ENCODE measurements around the gene SETD1B.
A peak's percentile ranks its signal among the peaks of the same experiment; 100 is the strongest.
"Not testable (repeated sequence)": the region's sequence is repeated elsewhere in the genome, so short reads cannot be mapped to it uniquely, and the experiment has no call there.

SETD1B gene

GRCh38 chr12:121781484-121781997 lies 22.3 kb upstream of the SETD1B start:
- DNase-seq, result peak; percentile 48

GRCh38 chr12:121781998-121782979 lies 21.5 kb upstream of the SETD1B start:
- DNase-seq, result peak; percentile 57

- no peak for DNase-seq
Observed at GRCh38 chr12:121783766-121784165, 20.0 kb upstream of the SETD1B start.

- no peak for DNase-seq
Observed at GRCh38 chr12:121784460-121784859, 19.3 kb upstream of the SETD1B start.

- peak; percentile 91 for DNase-seq
Observed at GRCh38 chr12:121786440-121786825, 17.4 kb upstream of the SETD1B start.

- no peak for DNase-seq
Observed at GRCh38 chr12:121787063-121788025, 16.5 kb upstream of the SETD1B start.

- DNase-seq, result no peak
Observed at GRCh38 chr12:121788176-121788818, 15.5 kb upstream of the SETD1B start.

- no peak for DNase-seq
Observed at GRCh38 chr12:121789233-121789781, 14.5 kb upstream of the SETD1B start.

- DNase-seq, result peak; percentile 81
Observed at GRCh38 chr12:121789800-121790728, 13.7 kb upstream of the SETD1B start.

GRCh38 chr12:121790785-121791184 lies 13.0 kb upstream of the SETD1B start:
- not testable (repeated sequence) for DNase-seq

- peak; percentile 75 for DNase-seq
Observed at GRCh38 chr12:121791671-121792551, 11.9 kb upstream of the SETD1B start.

- peak; percentile 84 for DNase-seq
Observed at GRCh38 chr12:121792607-121793439, 11.0 kb upstream of the SETD1B start.

GRCh38 chr12:121793440-121793837 lies 10.4 kb upstream of the SETD1B start, which contains the start of gene RHOF:
Gene RHOF, minus strand, starts transcription at chr12:121793688. Its CDS starts 55 bp downstream, at chr12:121793633.
- no peak for DNase-seq

- DNase-seq, result peak; percentile 98
Observed at GRCh38 chr12:121793838-121794533, 9.8 kb upstream of the SETD1B start.

- no peak for DNase-seq
Observed at GRCh38 chr12:121794534-121795033, 9.2 kb upstream of the SETD1B start.

GRCh38 chr12:121795034-121795968 lies 8.5 kb upstream of the SETD1B start:
- DNase-seq, result peak; percentile 94

Data from islet precursor cell (in vitro differentiated cells).